Prostate gland (tissue), 2 donors: Measurements from ENCODE around the gene GGACT.

ENCODE experiments used
- CTCF ChIP-seq, 4 experiments: fragments of 200-600 bp in 2 of 4; fragments of 450-650 bp in 2 of 4; sonication (generic) in 2 of 4; IDR thresholded peaks; 1 replicate in 3 of 4; 2 replicates in 1 of 4; pipeline ENCODE4 v1.5.1; 2016 to 2019; ENCODE audit warnings: antibody characterized with exemption in 4 of 4, mild to moderate bottlenecking in 2 of 4, moderate library complexity in 2 of 4
- POLR2A ChIP-seq: fragments of 450-650 bp; IDR thresholded peaks from one replicate; pipeline ENCODE4 v1.6.1; 2016; ENCODE audit warnings: antibody characterized with exemption, mild to moderate bottlenecking

GRCh38 chr13:100493418-100493817 is 95.2 kb downstream of the GGACT start:
- TF ChIP-seq CTCF (IDR thresholded peaks at IDR 0.05), result no peak
- TF ChIP-seq POLR2A, result no peak
